ENCODE data around the gene C3orf52. TPM values are rescaled to one million over a fixed set of nuclear protein-coding genes. Genes with fewer than 3 reads are reported as not detected.

Gene C3orf52
- total and polyA plus RNA-seq, 2 experiments from 2014 or later, result 8.1 to 16.6 TPM

DNA sequence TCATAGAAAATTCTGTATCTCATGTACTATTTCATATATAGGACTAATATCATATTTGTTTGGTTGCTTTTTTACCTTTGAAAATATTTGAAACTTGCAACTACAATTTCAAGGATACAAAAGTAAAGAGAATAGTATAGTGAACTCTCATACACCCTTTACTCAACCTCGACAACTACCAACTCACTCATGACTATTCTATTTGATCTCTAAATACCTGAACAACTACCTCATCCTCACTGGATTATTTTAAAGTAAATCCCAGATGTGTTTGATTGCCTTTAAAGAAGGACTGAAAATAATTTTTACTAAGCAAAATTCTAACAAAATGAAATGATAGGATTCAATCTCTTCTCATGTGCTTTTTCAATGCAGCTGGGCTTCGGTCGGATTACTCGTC is 39.6 kb upstream of the C3orf52 start:
- Histone ChIP-seq H4K20me1 (replicated peaks; ENCODE audit: insufficient read depth) (no peaks in the 10 kb centered on the region), H3K27ac (ENCODE audit: low read depth) (no peak overlapping the region), H3K27me3 (ENCODE audit: insufficient read depth) (no peaks in the 10 kb centered on the region), H3K4me1 (ENCODE audit: insufficient read depth) (peaks cover 21% of the 10 kb centered on the region), H3K79me2 (replicated peaks; ENCODE audit: insufficient read depth) (no peaks in the 10 kb centered on the region), H3K4me3 (no peak overlapping the region), H3K36me3 (ENCODE audit: insufficient read depth) (no peaks in the 10 kb centered on the region), H3K4me2 (no peak overlapping the region), H3F3A (replicated peaks; ENCODE audit: low read depth) (no peaks in the 10 kb centered on the region; the same call in 1 of the 2 replicates), H2AFZ (no peak overlapping the region), H3K9me2 (ENCODE audit: insufficient read depth) (no peaks in the 10 kb centered on the region)
- Mint-ChIP-seq H3K27ac (no peak overlapping the region), H3K4me1 (peaks cover 20% of the 10 kb centered on the region), H3K27me3 (ENCODE audit: insufficient read depth, low read depth, poor library complexity) (no peaks in the 10 kb centered on the region), H3K4me3 (no peak overlapping the region), H3K36me3 (ENCODE audit: low read depth) (no peaks in the 10 kb centered on the region), H3K9me3 (no peaks in the 10 kb centered on the region)
- ATAC-seq (no peak), DNase-seq (ENCODE audit: low spot score) (no peak)
- TF ChIP-seq CREB1 (CRISPR knock-in tag; IDR thresholded peaks at IDR 0.05; ENCODE audit: low read depth) (no peak), ZNF114 (CRISPR knock-in tag; IDR thresholded peaks at IDR 0.05) (no peak), ZNF331 (CRISPR knock-in tag; IDR thresholded peaks at IDR 0.05; ENCODE audit: low read depth) (no peak), STAT1 (IDR thresholded peaks at IDR 0.05; ENCODE audit: unreplicated experiment) (no peak), JUNB (IDR thresholded peaks at IDR 0.05; ENCODE audit: unreplicated experiment) (no peak), EZH2phosphoT487 (IDR thresholded peaks at IDR 0.05; ENCODE audit: unreplicated experiment) (no peak), POLR2AphosphoS5 (IDR thresholded peaks at IDR 0.05; ENCODE audit: low read depth) (no peak), EZH2 (IDR thresholded peaks at IDR 0.05; ENCODE audit: low read depth, unreplicated experiment) (no peak)
- TF ChIP-seq, protein P1, sequence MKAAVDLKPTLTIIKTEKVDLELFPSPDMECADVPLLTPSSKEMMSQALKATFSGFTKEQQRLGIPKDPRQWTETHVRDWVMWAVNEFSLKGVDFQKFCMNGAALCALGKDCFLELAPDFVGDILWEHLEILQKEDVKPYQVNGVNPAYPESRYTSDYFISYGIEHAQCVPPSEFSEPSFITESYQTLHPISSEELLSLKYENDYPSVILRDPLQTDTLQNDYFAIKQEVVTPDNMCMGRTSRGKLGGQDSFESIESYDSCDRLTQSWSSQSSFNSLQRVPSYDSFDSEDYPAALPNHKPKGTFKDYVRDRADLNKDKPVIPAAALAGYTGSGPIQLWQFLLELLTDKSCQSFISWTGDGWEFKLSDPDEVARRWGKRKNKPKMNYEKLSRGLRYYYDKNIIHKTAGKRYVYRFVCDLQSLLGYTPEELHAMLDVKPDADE (IDR thresholded peaks at IDR 0.05), result no peak
- TF ChIP-seq, protein P2, sequence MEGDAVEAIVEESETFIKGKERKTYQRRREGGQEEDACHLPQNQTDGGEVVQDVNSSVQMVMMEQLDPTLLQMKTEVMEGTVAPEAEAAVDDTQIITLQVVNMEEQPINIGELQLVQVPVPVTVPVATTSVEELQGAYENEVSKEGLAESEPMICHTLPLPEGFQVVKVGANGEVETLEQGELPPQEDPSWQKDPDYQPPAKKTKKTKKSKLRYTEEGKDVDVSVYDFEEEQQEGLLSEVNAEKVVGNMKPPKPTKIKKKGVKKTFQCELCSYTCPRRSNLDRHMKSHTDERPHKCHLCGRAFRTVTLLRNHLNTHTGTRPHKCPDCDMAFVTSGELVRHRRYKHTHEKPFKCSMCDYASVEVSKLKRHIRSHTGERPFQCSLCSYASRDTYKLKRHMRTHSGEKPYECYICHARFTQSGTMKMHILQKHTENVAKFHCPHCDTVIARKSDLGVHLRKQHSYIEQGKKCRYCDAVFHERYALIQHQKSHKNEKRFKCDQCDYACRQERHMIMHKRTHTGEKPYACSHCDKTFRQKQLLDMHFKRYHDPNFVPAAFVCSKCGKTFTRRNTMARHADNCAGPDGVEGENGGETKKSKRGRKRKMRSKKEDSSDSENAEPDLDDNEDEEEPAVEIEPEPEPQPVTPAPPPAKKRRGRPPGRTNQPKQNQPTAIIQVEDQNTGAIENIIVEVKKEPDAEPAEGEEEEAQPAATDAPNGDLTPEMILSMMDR (conservative IDR thresholded peaks at IDR 0.05; ENCODE audit: low read depth in 2 of 2), result no peak
- TF ChIP-seq, protein P3, sequence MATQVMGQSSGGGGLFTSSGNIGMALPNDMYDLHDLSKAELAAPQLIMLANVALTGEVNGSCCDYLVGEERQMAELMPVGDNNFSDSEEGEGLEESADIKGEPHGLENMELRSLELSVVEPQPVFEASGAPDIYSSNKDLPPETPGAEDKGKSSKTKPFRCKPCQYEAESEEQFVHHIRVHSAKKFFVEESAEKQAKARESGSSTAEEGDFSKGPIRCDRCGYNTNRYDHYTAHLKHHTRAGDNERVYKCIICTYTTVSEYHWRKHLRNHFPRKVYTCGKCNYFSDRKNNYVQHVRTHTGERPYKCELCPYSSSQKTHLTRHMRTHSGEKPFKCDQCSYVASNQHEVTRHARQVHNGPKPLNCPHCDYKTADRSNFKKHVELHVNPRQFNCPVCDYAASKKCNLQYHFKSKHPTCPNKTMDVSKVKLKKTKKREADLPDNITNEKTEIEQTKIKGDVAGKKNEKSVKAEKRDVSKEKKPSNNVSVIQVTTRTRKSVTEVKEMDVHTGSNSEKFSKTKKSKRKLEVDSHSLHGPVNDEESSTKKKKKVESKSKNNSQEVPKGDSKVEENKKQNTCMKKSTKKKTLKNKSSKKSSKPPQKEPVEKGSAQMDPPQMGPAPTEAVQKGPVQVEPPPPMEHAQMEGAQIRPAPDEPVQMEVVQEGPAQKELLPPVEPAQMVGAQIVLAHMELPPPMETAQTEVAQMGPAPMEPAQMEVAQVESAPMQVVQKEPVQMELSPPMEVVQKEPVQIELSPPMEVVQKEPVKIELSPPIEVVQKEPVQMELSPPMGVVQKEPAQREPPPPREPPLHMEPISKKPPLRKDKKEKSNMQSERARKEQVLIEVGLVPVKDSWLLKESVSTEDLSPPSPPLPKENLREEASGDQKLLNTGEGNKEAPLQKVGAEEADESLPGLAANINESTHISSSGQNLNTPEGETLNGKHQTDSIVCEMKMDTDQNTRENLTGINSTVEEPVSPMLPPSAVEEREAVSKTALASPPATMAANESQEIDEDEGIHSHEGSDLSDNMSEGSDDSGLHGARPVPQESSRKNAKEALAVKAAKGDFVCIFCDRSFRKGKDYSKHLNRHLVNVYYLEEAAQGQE (IDR thresholded peaks at IDR 0.05; ENCODE audit: unreplicated experiment), result no peak

Data from GM23338 (cell line).